A673 (cell line): ENCODE data around the gene RAB3D. TPM values are rescaled to one million over a fixed set of nuclear protein-coding genes. Genes with fewer than 3 reads are reported as not detected.

ENCODE experiments used
- BruUV-seq: library from RNA; stranded (reverse); fragments of 400-500 nt; replicated peaks from 2 replicates; lab custom pipeline; 2021; lab: Mats Ljungman, UMichigan
- CTCF ChIA-PET: fragments of 300-600 bp; sonication (Branson Sonifier 250); formaldehyde crosslinking; loops from one replicate; lab custom pipeline; 2022; ENCODE audit warnings: antibody characterized with exemption; lab: Charles Lee
- POLR2A ChIA-PET: fragments of 300-600 bp; sonication (Branson Sonifier 250); formaldehyde crosslinking; loops from one replicate; lab custom pipeline; 2022; ENCODE audit warnings: antibody characterized with exemption; ENCODE audit not compliant: low non-redundant PET; lab: Charles Lee
- DNase-seq: peaks from one replicate; pipeline ENCODE4 v3.0.0-alpha.2; 2015; ENCODE audit warnings: low spot score
- H3K27ac ChIP-seq: fragments of 200-600 bp; sonication (generic); 2 replicates; pipeline ENCODE4 v1.5.1; 2016; ENCODE audit warnings: mixed run types, low read depth, mild to moderate bottlenecking, mixed read lengths, antibody characterized with exemption, low read length; ENCODE audit not compliant: poor library complexity, severe bottlenecking
- H3K27me3 ChIP-seq: fragments of 200-600 bp; sonication (generic); replicated peaks from 2 replicates; pipeline ENCODE4 v1.6.1; 2017; ENCODE audit warnings: mixed run types, low read depth, mild to moderate bottlenecking, mixed read lengths, antibody characterized with exemption, low read length; ENCODE audit not compliant: insufficient read depth, poor library complexity
- H3K36me3 ChIP-seq: fragments of 200-600 bp; sonication (generic); 2 replicates; pipeline ENCODE4 v1.6.1; 2016; ENCODE audit warnings: mixed run types, mild to moderate bottlenecking, mixed read lengths, antibody characterized with exemption, low read length; ENCODE audit not compliant: insufficient read depth, poor library complexity, severe bottlenecking
- H3K4me1 ChIP-seq: fragments of 200-600 bp; sonication (generic); 2 replicates; pipeline ENCODE4 v1.6.1; 2017; ENCODE audit warnings: mixed run types, mild to moderate bottlenecking, mixed read lengths, antibody characterized with exemption, low read length; ENCODE audit not compliant: insufficient read depth, poor library complexity, severe bottlenecking
- H3K4me3 ChIP-seq: fragments of 200-600 bp; sonication (generic); 2 replicates; pipeline ENCODE4 v1.5.1; 2016; ENCODE audit warnings: low read depth, mixed run types, mild to moderate bottlenecking, mixed read lengths, low read length; ENCODE audit not compliant: poor library complexity, severe bottlenecking
- H3K9me3 ChIP-seq: fragments of 200-600 bp; sonication (generic); 2 replicates; pipeline ENCODE4 v1.6.1; 2016; ENCODE audit warnings: mixed run types, low read depth, mild to moderate bottlenecking, mixed read lengths, antibody characterized with exemption, low read length; ENCODE audit not compliant: poor library complexity, severe bottlenecking
- EZH2 ChIP-seq: fragments of 200-600 bp; sonication (generic); IDR thresholded peaks from 2 replicates; pipeline ENCODE4 v1.6.1; 2017; ENCODE audit warnings: borderline replicate concordance, low read depth, mild to moderate bottlenecking, mixed read lengths, antibody characterized with exemption, low read length; ENCODE audit not compliant: poor library complexity, severe bottlenecking
- intact Hi-C: fragments of 100-400 bp; cut with micrococcal nuclease; formaldehyde crosslinking; loops from one replicate; pipeline ENCODE4 v1.10.0; 2022; ENCODE audit not compliant: unreplicated experiment
- total RNA-seq: library from RNA; stranded (reverse); gene quantifications from 2 replicates; pipeline ENCODE4 v1.2.3, GENCODE V29; 2021
- TF ChIP-seq, protein P1 (sequence below): fragments of 300-800, 200-600 bp; sonication (generic); conservative IDR thresholded peaks from 2 replicates; pipeline ENCODE4 v1.5.1; 2017; ENCODE audit warnings: low read depth, mild to moderate bottlenecking, antibody characterized with exemption, low read length, moderate library complexity, mixed read lengths

RAB3D gene
- total RNA-seq, 1 experiment from 2014 or later, result 25.4 TPM

DNA sequence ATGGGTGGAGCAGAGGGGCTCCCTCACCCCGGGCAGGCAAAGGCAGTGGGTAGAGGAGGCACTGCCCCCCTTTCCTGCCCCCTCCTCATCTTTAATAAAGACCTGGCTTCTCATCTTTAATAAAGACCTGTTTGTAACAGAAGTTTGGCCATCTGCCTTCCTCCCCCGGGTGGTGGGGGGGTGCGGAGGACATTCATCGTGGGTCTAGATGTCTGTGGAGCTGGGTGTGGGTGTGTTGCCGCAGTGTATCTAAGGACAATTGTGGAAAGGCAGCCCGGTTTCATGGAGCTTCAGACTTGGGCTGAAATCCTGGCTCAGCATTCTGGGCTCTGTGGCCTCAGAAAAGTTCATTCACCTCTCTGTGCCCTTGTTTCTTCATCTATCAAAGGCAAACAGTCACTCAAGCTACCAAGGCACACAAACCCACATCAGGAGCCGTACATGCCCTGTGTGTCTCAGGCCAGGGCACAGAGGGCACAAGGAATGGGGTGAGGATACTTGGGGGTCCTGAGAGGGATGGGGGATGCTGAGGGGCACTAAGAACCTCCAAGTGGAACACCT is 26.2 kb upstream of the RAB3D start:
- Histone ChIP-seq H3K9me3 (no peaks in the 10 kb centered on the region), H3K4me3 (no peak overlapping the region), H3K36me3 (no peaks in the 10 kb centered on the region), H3K27me3 (no peaks in the 10 kb centered on the region), H3K27ac (no peak overlapping the region), H3K4me1 (no peaks in the 10 kb centered on the region)
- no peak for DNase-seq
- ChIA-PET CTCF (no interaction called here), POLR2A (no interaction called here)
- TF ChIP-seq, protein P1, sequence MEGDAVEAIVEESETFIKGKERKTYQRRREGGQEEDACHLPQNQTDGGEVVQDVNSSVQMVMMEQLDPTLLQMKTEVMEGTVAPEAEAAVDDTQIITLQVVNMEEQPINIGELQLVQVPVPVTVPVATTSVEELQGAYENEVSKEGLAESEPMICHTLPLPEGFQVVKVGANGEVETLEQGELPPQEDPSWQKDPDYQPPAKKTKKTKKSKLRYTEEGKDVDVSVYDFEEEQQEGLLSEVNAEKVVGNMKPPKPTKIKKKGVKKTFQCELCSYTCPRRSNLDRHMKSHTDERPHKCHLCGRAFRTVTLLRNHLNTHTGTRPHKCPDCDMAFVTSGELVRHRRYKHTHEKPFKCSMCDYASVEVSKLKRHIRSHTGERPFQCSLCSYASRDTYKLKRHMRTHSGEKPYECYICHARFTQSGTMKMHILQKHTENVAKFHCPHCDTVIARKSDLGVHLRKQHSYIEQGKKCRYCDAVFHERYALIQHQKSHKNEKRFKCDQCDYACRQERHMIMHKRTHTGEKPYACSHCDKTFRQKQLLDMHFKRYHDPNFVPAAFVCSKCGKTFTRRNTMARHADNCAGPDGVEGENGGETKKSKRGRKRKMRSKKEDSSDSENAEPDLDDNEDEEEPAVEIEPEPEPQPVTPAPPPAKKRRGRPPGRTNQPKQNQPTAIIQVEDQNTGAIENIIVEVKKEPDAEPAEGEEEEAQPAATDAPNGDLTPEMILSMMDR, result no peak
- TF ChIP-seq EZH2, result no peak
- BruUV-seq, result no TSS peak
- intact Hi-C loops, result no loop called here

DNA sequence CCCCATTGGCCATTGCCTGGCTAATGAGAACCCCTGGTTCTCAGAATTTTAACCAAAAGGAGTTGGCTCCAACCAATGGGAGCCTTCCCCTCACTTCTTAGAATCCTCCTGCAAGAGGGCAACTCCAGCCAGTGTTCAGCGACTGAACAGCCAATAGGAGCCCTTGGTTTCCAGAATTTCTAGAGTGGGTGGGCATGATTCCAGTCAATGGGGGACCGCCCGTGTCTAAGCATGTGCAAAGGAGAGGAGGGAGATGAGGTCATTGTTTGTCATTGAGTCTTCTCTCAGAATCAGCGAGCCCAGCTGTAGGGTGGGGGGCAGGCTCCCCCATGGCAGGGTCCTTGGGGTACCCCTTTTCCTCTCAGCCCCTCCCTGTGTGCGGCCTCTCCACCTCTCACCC is 25.5 kb upstream of the RAB3D start:
- intact Hi-C loops, result no loop called here
- Histone ChIP-seq H3K4me3 (no peak overlapping the region), H3K9me3 (no peaks in the 10 kb centered on the region), H3K36me3 (no peaks in the 10 kb centered on the region), H3K27me3 (no peaks in the 10 kb centered on the region), H3K27ac (no peak overlapping the region), H3K4me1 (no peaks in the 10 kb centered on the region)
- ChIA-PET CTCF (no interaction called here), POLR2A (no interaction called here)
- TF ChIP-seq, protein P1, result no peak
- no peak for TF ChIP-seq EZH2
- TSS peak; percentile 56 for BruUV-seq
- no peak for DNase-seq

DNA sequence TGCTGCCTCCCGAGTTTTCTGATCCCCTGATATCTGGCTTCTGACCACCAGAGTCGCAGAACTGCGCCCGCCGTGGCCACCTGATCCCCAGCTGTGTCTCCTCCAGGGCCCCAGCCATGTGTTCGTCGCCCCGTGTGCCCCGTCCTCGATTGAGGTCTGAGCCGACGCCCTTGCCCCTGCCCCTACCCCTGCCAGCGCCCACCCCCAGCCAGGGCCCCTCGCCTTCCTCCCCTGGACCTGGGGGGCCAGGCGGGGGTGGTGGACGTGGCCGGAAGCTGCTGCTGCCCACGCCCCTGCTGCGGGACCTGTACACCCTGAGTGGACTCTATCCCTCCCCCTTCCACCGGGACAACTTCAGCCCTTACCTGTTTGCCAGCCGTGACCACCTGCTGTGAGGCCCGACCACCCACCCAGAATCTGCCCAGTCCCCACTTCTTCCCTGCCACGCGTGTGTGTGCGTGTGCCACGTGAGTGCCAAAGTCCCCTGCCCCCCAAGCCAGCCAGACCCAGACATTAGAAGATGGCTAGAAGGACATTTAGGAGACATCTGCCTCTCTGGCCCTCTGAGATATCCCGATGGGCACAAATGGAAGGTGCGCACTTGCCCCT is 24.9 kb upstream of the RAB3D start:
- DNase-seq, result no peak
- TF ChIP-seq EZH2, result no peak
- TF ChIP-seq, protein P1, result no peak
- H3K27me3 ChIP-seq, result no peaks in the 10 kb centered on the region
- intact Hi-C loops, result no loop called here
- no peaks in the 10 kb centered on the region for H3K4me1 ChIP-seq
- H3K27ac ChIP-seq, result no peak overlapping the region
- CTCF ChIA-PET, result no interaction called here
- H3K4me3 ChIP-seq, result no peak overlapping the region
- POLR2A ChIA-PET, result no interaction called here
- H3K9me3 ChIP-seq, result no peaks in the 10 kb centered on the region
- no TSS peak for BruUV-seq
- H3K36me3 ChIP-seq, result no peaks in the 10 kb centered on the region
